Measurements from ENCODE around the gene OGFOD3.

DNA sequence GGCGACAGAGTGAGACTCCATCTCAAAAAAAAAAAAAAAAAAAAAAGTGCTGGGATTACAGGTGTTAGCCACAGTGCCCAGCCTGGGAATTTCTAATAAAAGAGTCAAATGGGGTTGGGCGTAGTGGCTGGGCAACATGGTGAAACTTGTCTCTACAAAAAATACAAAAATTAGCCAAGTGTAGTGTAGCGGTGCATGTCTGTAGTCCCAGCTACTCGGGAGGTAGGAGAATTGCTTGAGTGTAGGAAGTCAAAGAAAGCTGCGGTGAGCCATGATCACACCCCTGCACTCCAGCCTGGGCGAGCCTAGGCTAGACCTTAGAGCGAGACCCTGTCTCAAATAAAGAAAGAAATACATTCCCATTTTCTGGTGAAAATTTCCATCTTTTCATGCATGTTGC, 49.2 kb downstream of the OGFOD3 start:
- TF ChIP-seq, protein P1, sequence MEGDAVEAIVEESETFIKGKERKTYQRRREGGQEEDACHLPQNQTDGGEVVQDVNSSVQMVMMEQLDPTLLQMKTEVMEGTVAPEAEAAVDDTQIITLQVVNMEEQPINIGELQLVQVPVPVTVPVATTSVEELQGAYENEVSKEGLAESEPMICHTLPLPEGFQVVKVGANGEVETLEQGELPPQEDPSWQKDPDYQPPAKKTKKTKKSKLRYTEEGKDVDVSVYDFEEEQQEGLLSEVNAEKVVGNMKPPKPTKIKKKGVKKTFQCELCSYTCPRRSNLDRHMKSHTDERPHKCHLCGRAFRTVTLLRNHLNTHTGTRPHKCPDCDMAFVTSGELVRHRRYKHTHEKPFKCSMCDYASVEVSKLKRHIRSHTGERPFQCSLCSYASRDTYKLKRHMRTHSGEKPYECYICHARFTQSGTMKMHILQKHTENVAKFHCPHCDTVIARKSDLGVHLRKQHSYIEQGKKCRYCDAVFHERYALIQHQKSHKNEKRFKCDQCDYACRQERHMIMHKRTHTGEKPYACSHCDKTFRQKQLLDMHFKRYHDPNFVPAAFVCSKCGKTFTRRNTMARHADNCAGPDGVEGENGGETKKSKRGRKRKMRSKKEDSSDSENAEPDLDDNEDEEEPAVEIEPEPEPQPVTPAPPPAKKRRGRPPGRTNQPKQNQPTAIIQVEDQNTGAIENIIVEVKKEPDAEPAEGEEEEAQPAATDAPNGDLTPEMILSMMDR (conservative IDR thresholded peaks at IDR 0.05) = no peak
- TF ChIP-seq EZH2 (IDR thresholded peaks at IDR 0.05; ENCODE audit: low read depth) = no peak

Data from PC-9 (cell line).